HepG2 (cell line): ENCODE results near the gene KMT2B. TPM values are rescaled to one million over a fixed set of nuclear protein-coding genes. Genes with fewer than 3 reads are reported as not detected.

Experiments
- ATAC-seq: fragments of 200-7000 bp; cut with Tn5 transposase; 3 replicates; pipeline ENCODE4 v1.9.1; 2020; ENCODE audit warnings: mild to moderate bottlenecking, moderate library complexity
- BruUV-seq: library from RNA; stranded (reverse); fragments of 400-500 nt; replicated peaks from 2 replicates; lab custom pipeline; 2021; lab: Mats Ljungman, UMichigan
- CTCF ChIA-PET: fragments of 300-600 bp; formaldehyde crosslinking; extraction: SDS; loops from one replicate; lab custom pipeline; 2021; ENCODE audit warnings: low total read pairs, inconsistent platforms, low intra/inter-chr PET ratio; lab: Yijun Ruan, JAX
- POLR2A ChIA-PET: fragments of 350-600 bp; sonication (Branson Sonifier 250); formaldehyde crosslinking; loops from one replicate; lab custom pipeline; 2020; ENCODE audit warnings: antibody characterized with exemption, inconsistent platforms; lab: Yijun Ruan, JAX
- DNase-seq: peaks from one replicate; pipeline ENCODE4 v3.0.0-alpha.2; 2015; ENCODE audit warnings: low spot score
- FAIRE-seq: peaks from 3 replicates; lab custom pipeline; 2011; peaks lifted over from hg19 to GRCh38; lab: Jason Lieb, UNC
- H2AFZ ChIP-seq: one replicate; pipeline ENCODE4 v1.6.1; 2011; ENCODE audit warnings: low read length, inconsistent platforms
- H3K27ac ChIP-seq: fragments of 300-600 bp; 3 replicates; pipeline ENCODE4 v1.8.0; 2011; ENCODE audit warnings: mixed run types, mild to moderate bottlenecking, mixed read lengths, low read length, inconsistent platforms; ENCODE audit not compliant: insufficient read depth; ENCODE audit errors: extremely low read length
- H3K27me3 ChIP-seq, 2 experiments: fragments of 200-600 bp in 1 of 2; 2 replicates in 1 of 2; 3 replicates in 1 of 2; pipeline versions ENCODE4 v1.6.0 to v1.8.0; 2011; ENCODE audit warnings: low read length in 2 of 2, mild to moderate bottlenecking in 2 of 2, moderate library complexity in 2 of 2, inconsistent platforms in 1 of 2; ENCODE audit not compliant: insufficient read depth in 2 of 2, control insufficient read depth in 1 of 2
- H3K36me3 ChIP-seq, 2 experiments: fragments of 200-600 bp in 1 of 2; replicated peaks in 1 of 2; 2 replicates in 1 of 2; 3 replicates in 1 of 2; pipeline versions ENCODE4 v1.5.1 to v1.8.0; 2011; ENCODE audit warnings: low read length in 2 of 2, inconsistent platforms in 1 of 2; ENCODE audit not compliant: insufficient read depth in 2 of 2, control insufficient read depth in 1 of 2
- H3K4me1 ChIP-seq: 2 replicates; pipeline ENCODE4 v1.5.1; 2012; ENCODE audit warnings: low read length, inconsistent platforms; ENCODE audit not compliant: insufficient read depth
- H3K4me2 ChIP-seq: 2 replicates; pipeline ENCODE4 v1.6.0; 2011; ENCODE audit warnings: low read depth, low read length, inconsistent platforms
- H3K4me3 ChIP-seq, 3 experiments: fragments of 200-600 bp in 1 of 3; sonication (generic), shearing (Covaris generic) in 1 of 3; replicated peaks in 1 of 3; 2 replicates each; pipeline ENCODE4 v1.5.1; 2011 to 2016; ENCODE audit warnings: low read length in 3 of 3, inconsistent platforms in 2 of 3, low read depth in 2 of 3, mild to moderate bottlenecking in 2 of 3, control low read depth in 1 of 3, mixed read lengths in 1 of 3; ENCODE audit not compliant: insufficient read depth in 1 of 3
- H3K79me2 ChIP-seq: one replicate; pipeline ENCODE4 v1.6.1; 2011; ENCODE audit warnings: low read length, inconsistent platforms; ENCODE audit not compliant: insufficient read depth
- H3K9ac ChIP-seq: 2 replicates; pipeline ENCODE4 v1.6.0; 2011; ENCODE audit warnings: mild to moderate bottlenecking, low read depth, low read length, inconsistent platforms; ENCODE audit not compliant: insufficient read depth
- H3K9me3 ChIP-seq: 2 replicates; pipeline ENCODE4 v1.5.1; 2012; ENCODE audit warnings: mild to moderate bottlenecking, low read length
- H4K20me1 ChIP-seq: 2 replicates; pipeline ENCODE4 v1.6.0; 2011; ENCODE audit warnings: inconsistent platforms, mild to moderate bottlenecking, low read length, moderate library complexity; ENCODE audit not compliant: insufficient read depth
- AGO1 ChIP-seq: fragments of 200-400 bp; formaldehyde crosslinking; IDR thresholded peaks from 2 replicates; pipeline ENCODE4 v1.6.1; 2017; ENCODE audit warnings: mild to moderate bottlenecking, low read depth, low read length, moderate library complexity; ENCODE audit not compliant: poor library complexity, severe bottlenecking
- AGO2 ChIP-seq: fragments of 200-400 bp; formaldehyde crosslinking; optimal IDR thresholded peaks from 2 replicates; pipeline ENCODE3; 2017; ENCODE audit warnings: mild to moderate bottlenecking, low read depth, low read length, moderate library complexity
- HNRNPK ChIP-seq: fragments of 200-400 bp; formaldehyde crosslinking; IDR thresholded peaks from 2 replicates; pipeline ENCODE4 v1.6.1; 2018; ENCODE audit warnings: low read length, low read depth, moderate library complexity, mild to moderate bottlenecking; ENCODE audit not compliant: poor library complexity, severe bottlenecking
- NR2C2 ChIP-seq: sonication (generic); formaldehyde crosslinking; IDR thresholded peaks from 2 replicates; pipeline ENCODE4 v1.4.0; 2020; ENCODE audit warnings: missing genetic modification reagents, mild to moderate bottlenecking, moderate library complexity, borderline replicate concordance
- POLR2G ChIP-seq: fragments of 200-400 bp; formaldehyde crosslinking; IDR thresholded peaks from 2 replicates; pipeline ENCODE4 v1.6.1; 2018; ENCODE audit warnings: mild to moderate bottlenecking, low read depth, low read length, moderate library complexity
- RBFOX2 ChIP-seq: fragments of 200-400 bp; formaldehyde crosslinking; IDR thresholded peaks from 2 replicates; pipeline ENCODE4 v1.6.1; 2017; ENCODE audit warnings: low read depth, mild to moderate bottlenecking, low read length
- ZKSCAN8 ChIP-seq: IDR thresholded peaks from 2 replicates; pipeline ENCODE4 v1.6.1; 2016; ENCODE audit warnings: borderline replicate concordance, missing genetic modification reagents, missing compliant biosample characterization
- ZNF766 ChIP-seq: sonication (generic); formaldehyde crosslinking; IDR thresholded peaks from 2 replicates; pipeline ENCODE4 v1.5.0; 2020; ENCODE audit warnings: missing genetic modification reagents, borderline replicate concordance
- ZSCAN12 ChIP-seq: sonication (generic); formaldehyde crosslinking; IDR thresholded peaks from 2 replicates; pipeline ENCODE4 v1.9.0; 2021; ENCODE audit warnings: mild to moderate bottlenecking, missing genetic modification reagents
- WGBS: methylation state at CpG from one replicate; pipeline ENCODE4 v1.1.6; 2017; ENCODE audit warnings: low lambda C conversion rate; 5-methylcytosine and 5-hydroxymethylcytosine counted together
- in situ Hi-C: cut with HindIII; loops from 2 replicates; pipeline ENCODE4 v1.10.0; 2017; ENCODE audit warnings: low pct_unique_long_range_greater_than_20kb; ENCODE audit not compliant: extremely low pct_ligation_motif_present
- intact Hi-C: fragments of 100-400 bp; cut with micrococcal nuclease; formaldehyde crosslinking; loops from one replicate; pipeline ENCODE4 v1.10.0; 2022; ENCODE audit not compliant: unreplicated experiment
- polyA plus RNA-seq, 8 experiments: library from polyadenylated mRNA; depleted of rRNA in 3 of 8; stranded (reverse) in 7 of 8; unstranded in 1 of 8; fragments of >200 nt; fragmentation: Illumina TruSeq in 4 of 8; extraction: Trizol in 4 of 8; gene quantifications; 2 replicates each; pipeline versions ENCODE4 v1.2.1 to v1.2.3, GENCODE V29; 2011 to 2016; ENCODE audit warnings: low read depth in 4 of 8, missing spikeins in 1 of 8, mixed read lengths in 1 of 8; ENCODE audit not compliant: insufficient read depth in 1 of 8
- total RNA-seq, 5 experiments: library from RNA; depleted of rRNA; stranded (reverse); fragments of >200 nt; fragmentation: Illumina TruSeq; extraction: Trizol; gene quantifications; 2 replicates each; pipeline ENCODE4 v1.2.3, GENCODE V29; 2016; ENCODE audit warnings: low read depth in 1 of 5

KMT2B gene
- total and polyA plus RNA-seq, 2 of the 13 experiments (the other 11 are each of a cell fraction or from before 2014, with no cell fraction given), result 6.2 to 16.9 TPM

- peak within 1 kb of the TSS; percentile 79 for H3K27ac ChIP-seq
- no TSS peak for BruUV-seq
- H3K4me2 ChIP-seq, result peak within 1 kb of the TSS; percentile 86
- H4K20me1 ChIP-seq, result no peaks in the 10 kb centered on the region
- TF ChIP-seq AGO1 (peak; percentile 34), HNRNPK (peak; percentile 19), ZNF766 (no peak), RBFOX2 (peak; percentile 47), ZSCAN12 (CRISPR knock-in tag) (no peak), POLR2G (0 out of 2 replicates have a peak, but pooled peaks have one; percentile 21), ZKSCAN8 (CRISPR knock-in tag) (0 out of 2 replicates have a peak, but pooled peaks have one; percentile 54), NR2C2 (CRISPR knock-in tag) (no peak), AGO2 (peak; percentile 67)
- no peak for FAIRE-seq
- H3K4me3 ChIP-seq, result peak within 1 kb of the TSS; percentile 65 to 83 (median 79)
- no peak within 1 kb of the TSS for H2AFZ ChIP-seq
- H3K9ac ChIP-seq, result peak within 1 kb of the TSS; percentile 74
- ChIA-PET CTCF (no interaction called here), POLR2A (interaction anchor here (0.7 to 1.5 kb wide), 5 partner anchors 8 to 16 kb away, joined by 3 to 17 read pairs (median 5); partner anchors contain the start of genes LIN37, PSENEN and U2AF1L4)
- ATAC-seq, result no peak
- H3K79me2 ChIP-seq, result peaks cover 6% of the 10 kb centered on the region
- peaks cover 20% of the 10 kb centered on the region for H3K4me1 ChIP-seq
- H3K9me3 ChIP-seq, result no peaks in the 10 kb centered on the region
- intact Hi-C loops (no loop called here), in situ Hi-C loops (no loop called here)
- H3K27me3 ChIP-seq, result no peaks in the 10 kb centered on the region
- 98% methylated on average over 32 of the region's 52 CpGs for WGBS
- DNase-seq, result no peak
- peaks cover 3 to 28% of the 10 kb centered on the region in 2 experiments; a peak in 4 of 5 replicates for H3K36me3 ChIP-seq
Observed at GRCh38 chr19:35756377-35757230, 38.8 kb downstream of the KMT2B start, which contains the start of gene HSPB6. TSS of gene HSPB6 (minus strand) at chr19:35757029. CDS start at chr19:35757008, 21 bp downstream.
